A549 (cell line): ENCODE measurements around the gene MGST2. TPM values are rescaled to one million over a fixed set of nuclear protein-coding genes. Genes with fewer than 3 reads are reported as not detected.

Experiments used
- ATAC-seq, 2 experiments: fragments of 200-7000 bp in 1 of 2; fragments of >200 bp in 1 of 2; cut with Nextera tagmentation in 1 of 2; cut with Tn5 transposase in 1 of 2; 3 replicates each; pipeline versions ENCODE4 v1.8.0 to v1.9.1; 2018 to 2020; ENCODE audit warnings: mild to moderate bottlenecking in 1 of 2, moderate library complexity in 1 of 2
- CTCF ChIA-PET: fragments of 300-600 bp; sonication (Branson Sonifier 250); formaldehyde crosslinking; extraction: SDS; loops from one replicate; lab custom pipeline; 2021; ENCODE audit warnings: antibody characterized with exemption, inconsistent platforms; lab: Yijun Ruan, JAX
- POLR2A ChIA-PET: fragments of 350-600 bp; formaldehyde crosslinking; extraction: SDS; loops from one replicate; lab custom pipeline; 2021; ENCODE audit warnings: antibody characterized with exemption, inconsistent platforms; lab: Yijun Ruan, JAX
- DNase-seq, 2 experiments: peaks; one replicate each; pipeline versions ENCODE4 v3.0.0 to v3.0.0-alpha.2; 2011 to 2016; ENCODE audit warnings: low read depth in 1 of 2, low spot score in 1 of 2
- FAIRE-seq: peaks from 2 replicates; lab custom pipeline; 2011; peaks lifted over from hg19 to GRCh38; lab: Jason Lieb, UNC
- H3K27ac ChIP-seq, 2 experiments: fragments of >200 bp; sonication (Bioruptor Twin); formaldehyde crosslinking; 3 replicates each; pipeline ENCODE4 v1.5.1; 2016 to 2017
- H3K4me1 ChIP-seq: fragments of >200 bp; sonication (Bioruptor Twin); formaldehyde crosslinking; 3 replicates; pipeline ENCODE4 v1.6.1; 2016
- H3K4me2 ChIP-seq: fragments of >200 bp; sonication (Bioruptor Twin); formaldehyde crosslinking; 3 replicates; pipeline ENCODE4 v1.6.1; 2016
- H3K4me3 ChIP-seq: fragments of >200 bp; sonication (Bioruptor Twin); formaldehyde crosslinking; 3 replicates; pipeline ENCODE4 v1.5.1; 2016
- H3K9me3 ChIP-seq: fragments of >200 bp; sonication (Bioruptor Twin); formaldehyde crosslinking; 3 replicates; pipeline ENCODE4 v1.6.1; 2016
- CBX2 ChIP-seq: fragments of 200-600 bp; sonication (generic); IDR thresholded peaks from 2 replicates; pipeline ENCODE4 v1.6.1; 2016; ENCODE audit warnings: low read depth, mild to moderate bottlenecking, borderline replicate concordance
- CBX8 ChIP-seq: fragments of 200-600 bp; sonication (generic); IDR thresholded peaks from 2 replicates; pipeline ENCODE4 v1.6.1; 2016
- CHD2 ChIP-seq: fragments of 150-350 bp; IDR thresholded peaks from 2 replicates; pipeline ENCODE4 v1.6.1; 2014; ENCODE audit warnings: low read length; ENCODE audit not compliant: partially characterized antibody
- E2F6 ChIP-seq: IDR thresholded peaks from 2 replicates; pipeline ENCODE4 v1.6.1; 2012; ENCODE audit warnings: low read depth, borderline replicate concordance
- EHMT2 ChIP-seq: fragments of 200-600 bp; sonication (generic); IDR thresholded peaks from 2 replicates; pipeline ENCODE4 v1.6.1; 2016; ENCODE audit warnings: antibody characterized with exemption, low read depth, mild to moderate bottlenecking, moderate library complexity
- EP300 ChIP-seq, 2 experiments: fragments of >200 bp; sonication (Bioruptor Twin); formaldehyde crosslinking; IDR thresholded peaks; 2 replicates in 1 of 2; 3 replicates in 1 of 2; pipeline ENCODE4 v1.6.1; 2016 to 2017
- FOSL2 ChIP-seq, 2 experiments: fragments of 450-650 bp in 1 of 2; fragments of >200 bp in 1 of 2; sonication (Bioruptor Twin) in 1 of 2; formaldehyde crosslinking; IDR thresholded peaks; 2 replicates each; pipeline versions ENCODE4 v1.5.0 to v1.6.1; 2016 to 2020; ENCODE audit warnings: mild to moderate bottlenecking in 1 of 2, moderate library complexity in 1 of 2
- HDAC2 ChIP-seq: fragments of 200-600 bp; sonication (generic); IDR thresholded peaks from 2 replicates; pipeline ENCODE4 v1.6.1; 2016
- HOXA7 ChIP-seq: fragments of 250-450 bp; sonication (Bioruptor Pico); IDR thresholded peaks from 2 replicates; pipeline ENCODE4 v1.5.0; 2020; ENCODE audit warnings: mild to moderate bottlenecking, moderate library complexity
- HOXB5 ChIP-seq: fragments of 250-450 bp; sonication (Bioruptor Pico); IDR thresholded peaks from 2 replicates; pipeline ENCODE4 v1.5.0; 2020; ENCODE audit warnings: mild to moderate bottlenecking, moderate library complexity
- JUN ChIP-seq, 2 experiments: fragments of >200 bp; sonication (Bioruptor Twin); formaldehyde crosslinking; IDR thresholded peaks; 2 replicates in 1 of 2; 3 replicates in 1 of 2; pipeline ENCODE4 v1.6.1; 2016 to 2017
- JUNB ChIP-seq: fragments of >200 bp; sonication (Bioruptor Twin); formaldehyde crosslinking; IDR thresholded peaks from 2 replicates; pipeline ENCODE4 v1.6.1; 2016
- MAX ChIP-seq: IDR thresholded peaks from 2 replicates; pipeline ENCODE4 v1.6.1; 2012
- MYC ChIP-seq: IDR thresholded peaks from 2 replicates; pipeline ENCODE4 v1.6.1; 2012; ENCODE audit warnings: mild to moderate bottlenecking, inconsistent platforms, low read length, improper control_type of control experiment, borderline replicate concordance
- RCOR1 ChIP-seq: fragments of 150-350 bp; IDR thresholded peaks from 2 replicates; pipeline ENCODE4 v1.6.1; 2014; ENCODE audit warnings: antibody characterized with exemption, low read length, low read depth
- RFX5 ChIP-seq: fragments of 450-650 bp; IDR thresholded peaks from 2 replicates; pipeline ENCODE4 v1.7.1; 2014; ENCODE audit warnings: antibody characterized with exemption, mild to moderate bottlenecking, moderate library complexity
- SMC3 ChIP-seq: fragments of >200 bp; sonication (Bioruptor Twin); formaldehyde crosslinking; IDR thresholded peaks from 3 replicates; pipeline ENCODE4 v1.6.1; 2018; ENCODE audit warnings: inconsistent platforms
- SREBF2 ChIP-seq: fragments of 450-650 bp; IDR thresholded peaks from 2 replicates; pipeline ENCODE4 v1.6.1; 2014; ENCODE audit warnings: mild to moderate bottlenecking, moderate library complexity
- TFCP2L1 ChIP-seq: fragments of 250-450 bp; sonication (Bioruptor Pico); IDR thresholded peaks from 2 replicates; pipeline ENCODE4 v1.5.0; 2021; ENCODE audit warnings: mild to moderate bottlenecking
- ZC3H11A ChIP-seq: fragments of 450-650 bp; IDR thresholded peaks from 2 replicates; pipeline ENCODE4 v1.6.1; 2014; ENCODE audit warnings: antibody characterized with exemption, mild to moderate bottlenecking
- ZSCAN20 ChIP-seq: fragments of 250-450 bp; sonication (Bioruptor Pico); IDR thresholded peaks from 2 replicates; pipeline ENCODE4 v1.8.0; 2022; ENCODE audit warnings: mild to moderate bottlenecking, moderate library complexity
- whole genome bisulfite sequencing: methylation state at CpG from one replicate; pipeline ENCODE4 v1.1.6; 2017; ENCODE audit errors: missing lambda C conversion rate; 5-methylcytosine and 5-hydroxymethylcytosine counted together
- polyA plus RNA-seq, 4 experiments: library from polyadenylated mRNA; depleted of rRNA in 3 of 4; stranded (reverse); fragments of >200 nt; fragmentation: RNase III in 1 of 4; extraction: RNeasy Plus Mini Kit Qiagen cat#74134 plus additional on column Dnase treatment in 1 of 4; gene quantifications; 2 replicates in 3 of 4; 3 replicates in 1 of 4; pipeline ENCODE4 v1.2.3, GENCODE V29; 2011 to 2017
- TF ChIP-seq, protein P1 (sequence below): fragments of >200 bp; sonication (Bioruptor Twin); formaldehyde crosslinking; IDR thresholded peaks from 3 replicates; pipeline ENCODE4 v1.5.1; 2016
- TF ChIP-seq, protein P2 (sequence below): fragments of 200-600 bp; sonication (generic); IDR thresholded peaks from 2 replicates; pipeline ENCODE4 v1.6.1; 2016; ENCODE audit warnings: antibody characterized with exemption, mild to moderate bottlenecking, moderate library complexity
- TF ChIP-seq, protein P3 (sequence below): fragments of 250-450 bp; sonication (Bioruptor Pico); IDR thresholded peaks from 2 replicates; pipeline ENCODE4 v1.5.0; 2020; ENCODE audit warnings: low read depth, mild to moderate bottlenecking, moderate library complexity
- TF ChIP-seq, protein P4 (sequence below): fragments of 250-450 bp; sonication (Bioruptor Pico); IDR thresholded peaks from 2 replicates; pipeline ENCODE4 v1.5.0; 2021; ENCODE audit warnings: mild to moderate bottlenecking, moderate library complexity, borderline replicate concordance

The MGST2 gene
- polyA plus RNA-seq, 2 of the 4 experiments (the other 2 are of a cell fraction) = 44.0 to 62.1 TPM

DNA sequence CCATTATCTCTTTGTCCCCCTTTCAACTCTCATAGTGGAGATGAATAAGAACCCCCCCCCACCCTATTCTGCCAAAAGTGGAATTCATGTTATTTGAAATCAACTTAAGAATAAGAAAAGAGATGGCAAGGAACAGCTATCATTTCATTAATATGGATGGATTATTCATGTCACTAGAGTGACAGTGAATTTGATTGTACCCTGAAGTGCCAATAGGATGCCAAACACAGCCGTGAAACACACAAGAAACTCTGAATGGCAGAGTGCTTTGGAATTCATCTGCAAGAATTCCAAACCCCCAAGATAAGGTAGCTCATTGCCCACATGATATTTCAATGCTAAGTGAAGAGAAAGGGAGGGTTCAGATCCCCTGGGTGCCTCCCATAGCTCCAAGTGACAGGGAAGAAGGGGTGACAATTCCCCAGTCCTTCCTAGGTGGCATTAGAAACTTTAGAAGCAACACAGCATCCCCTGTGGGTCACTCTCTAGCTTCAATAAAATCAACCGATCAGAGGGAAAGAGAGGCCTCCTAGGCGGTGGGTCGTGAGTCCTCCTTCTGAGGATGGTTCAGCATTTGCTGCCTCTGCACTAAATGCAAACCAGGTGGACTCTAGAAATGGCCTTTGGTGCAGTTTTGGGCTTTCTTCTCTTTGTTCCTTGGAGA, 84.3 kb downstream of the MGST2 start:
- FAIRE-seq (no peak), ATAC-seq (no peak), DNase-seq (no peak)
- WGBS = 85% methylated on average over 4 of the region's 4 CpGs
- Histone ChIP-seq H3K9me3 (no peaks in the 10 kb centered on the region), H3K27ac (no peak overlapping the region), H3K4me1 (peaks cover 11% of the 10 kb centered on the region; the same call in 2 of the 3 replicates), H3K4me2 (no peak overlapping the region), H3K4me3 (no peak overlapping the region)
- TF ChIP-seq, protein P1, sequence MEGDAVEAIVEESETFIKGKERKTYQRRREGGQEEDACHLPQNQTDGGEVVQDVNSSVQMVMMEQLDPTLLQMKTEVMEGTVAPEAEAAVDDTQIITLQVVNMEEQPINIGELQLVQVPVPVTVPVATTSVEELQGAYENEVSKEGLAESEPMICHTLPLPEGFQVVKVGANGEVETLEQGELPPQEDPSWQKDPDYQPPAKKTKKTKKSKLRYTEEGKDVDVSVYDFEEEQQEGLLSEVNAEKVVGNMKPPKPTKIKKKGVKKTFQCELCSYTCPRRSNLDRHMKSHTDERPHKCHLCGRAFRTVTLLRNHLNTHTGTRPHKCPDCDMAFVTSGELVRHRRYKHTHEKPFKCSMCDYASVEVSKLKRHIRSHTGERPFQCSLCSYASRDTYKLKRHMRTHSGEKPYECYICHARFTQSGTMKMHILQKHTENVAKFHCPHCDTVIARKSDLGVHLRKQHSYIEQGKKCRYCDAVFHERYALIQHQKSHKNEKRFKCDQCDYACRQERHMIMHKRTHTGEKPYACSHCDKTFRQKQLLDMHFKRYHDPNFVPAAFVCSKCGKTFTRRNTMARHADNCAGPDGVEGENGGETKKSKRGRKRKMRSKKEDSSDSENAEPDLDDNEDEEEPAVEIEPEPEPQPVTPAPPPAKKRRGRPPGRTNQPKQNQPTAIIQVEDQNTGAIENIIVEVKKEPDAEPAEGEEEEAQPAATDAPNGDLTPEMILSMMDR = no peak
- TF ChIP-seq SMC3 (no peak), CBX8 (no peak), RCOR1 (no peak), EHMT2 (no peak), TFCP2L1 (CRISPR knock-in tag) (no peak), HOXB5 (CRISPR knock-in tag) (no peak), SREBF2 (no peak), JUN (IDR thresholded peaks at IDR 0.05) (no peak)
- TF ChIP-seq, protein P2, sequence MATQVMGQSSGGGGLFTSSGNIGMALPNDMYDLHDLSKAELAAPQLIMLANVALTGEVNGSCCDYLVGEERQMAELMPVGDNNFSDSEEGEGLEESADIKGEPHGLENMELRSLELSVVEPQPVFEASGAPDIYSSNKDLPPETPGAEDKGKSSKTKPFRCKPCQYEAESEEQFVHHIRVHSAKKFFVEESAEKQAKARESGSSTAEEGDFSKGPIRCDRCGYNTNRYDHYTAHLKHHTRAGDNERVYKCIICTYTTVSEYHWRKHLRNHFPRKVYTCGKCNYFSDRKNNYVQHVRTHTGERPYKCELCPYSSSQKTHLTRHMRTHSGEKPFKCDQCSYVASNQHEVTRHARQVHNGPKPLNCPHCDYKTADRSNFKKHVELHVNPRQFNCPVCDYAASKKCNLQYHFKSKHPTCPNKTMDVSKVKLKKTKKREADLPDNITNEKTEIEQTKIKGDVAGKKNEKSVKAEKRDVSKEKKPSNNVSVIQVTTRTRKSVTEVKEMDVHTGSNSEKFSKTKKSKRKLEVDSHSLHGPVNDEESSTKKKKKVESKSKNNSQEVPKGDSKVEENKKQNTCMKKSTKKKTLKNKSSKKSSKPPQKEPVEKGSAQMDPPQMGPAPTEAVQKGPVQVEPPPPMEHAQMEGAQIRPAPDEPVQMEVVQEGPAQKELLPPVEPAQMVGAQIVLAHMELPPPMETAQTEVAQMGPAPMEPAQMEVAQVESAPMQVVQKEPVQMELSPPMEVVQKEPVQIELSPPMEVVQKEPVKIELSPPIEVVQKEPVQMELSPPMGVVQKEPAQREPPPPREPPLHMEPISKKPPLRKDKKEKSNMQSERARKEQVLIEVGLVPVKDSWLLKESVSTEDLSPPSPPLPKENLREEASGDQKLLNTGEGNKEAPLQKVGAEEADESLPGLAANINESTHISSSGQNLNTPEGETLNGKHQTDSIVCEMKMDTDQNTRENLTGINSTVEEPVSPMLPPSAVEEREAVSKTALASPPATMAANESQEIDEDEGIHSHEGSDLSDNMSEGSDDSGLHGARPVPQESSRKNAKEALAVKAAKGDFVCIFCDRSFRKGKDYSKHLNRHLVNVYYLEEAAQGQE = no peak
- TF ChIP-seq, protein P3, sequence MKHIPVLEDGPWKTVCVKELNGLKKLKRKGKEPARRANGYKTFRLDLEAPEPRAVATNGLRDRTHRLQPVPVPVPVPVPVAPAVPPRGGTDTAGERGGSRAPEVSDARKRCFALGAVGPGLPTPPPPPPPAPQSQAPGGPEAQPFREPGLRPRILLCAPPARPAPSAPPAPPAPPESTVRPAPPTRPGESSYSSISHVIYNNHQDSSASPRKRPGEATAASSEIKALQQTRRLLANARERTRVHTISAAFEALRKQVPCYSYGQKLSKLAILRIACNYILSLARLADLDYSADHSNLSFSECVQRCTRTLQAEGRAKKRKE (CRISPR knock-in tag) = no peak
- ChIA-PET CTCF (interaction anchor here (1.1 kb wide), 1 partner anchor 11 kb away, joined by 3 read pairs; no protein-coding TSS in a partner anchor), POLR2A (no interaction called here)

DNA sequence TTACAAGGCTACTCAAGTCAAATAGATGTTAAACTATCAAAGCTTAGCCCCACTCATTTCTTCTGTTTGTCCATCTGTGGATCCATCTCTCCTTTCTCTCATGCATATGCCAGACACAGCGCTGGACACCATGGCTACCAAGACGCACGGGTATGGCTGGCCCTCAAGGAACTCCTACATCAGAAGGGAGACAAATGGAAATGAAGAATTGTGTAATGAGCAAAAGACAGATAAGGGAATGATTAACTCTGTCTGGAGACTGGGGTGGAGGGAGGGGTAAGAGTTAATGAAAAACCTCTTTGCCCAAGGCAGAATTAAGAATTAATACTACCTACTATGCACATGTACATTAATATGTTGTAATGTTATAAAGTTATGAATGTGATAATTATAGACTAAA, 88.1 kb downstream of the MGST2 start:
- WGBS = 83% methylated on average over 3 of the region's 3 CpGs
- H3K4me3 ChIP-seq = no peak overlapping the region
- no peak overlapping the region for H3K4me2 ChIP-seq
- no peaks in the 10 kb centered on the region for H3K9me3 ChIP-seq
- DNase-seq (no peak), ATAC-seq (no peak), FAIRE-seq (no peak)
- TF ChIP-seq TFCP2L1 (CRISPR knock-in tag) (no peak), SREBF2 (no peak), ZC3H11A (no peak), FOSL2 (IDR thresholded peaks at IDR 0.05) (no peak), FOSL2 (CRISPR knock-in tag; IDR thresholded peaks at IDR 0.05) (no peak), HOXA7 (CRISPR knock-in tag) (no peak), RFX5 (no peak), CBX2 (no peak), HDAC2 (no peak), MYC (no peak), SMC3 (no peak), JUNB (no peak), MAX (no peak), CHD2 (no peak), JUN (IDR thresholded peaks at IDR 0.05) (no peak), EP300 (IDR thresholded peaks at IDR 0.05) (no peak), ZSCAN20 (CRISPR knock-in tag) (no peak), E2F6 (no peak)
- TF ChIP-seq, protein P4, sequence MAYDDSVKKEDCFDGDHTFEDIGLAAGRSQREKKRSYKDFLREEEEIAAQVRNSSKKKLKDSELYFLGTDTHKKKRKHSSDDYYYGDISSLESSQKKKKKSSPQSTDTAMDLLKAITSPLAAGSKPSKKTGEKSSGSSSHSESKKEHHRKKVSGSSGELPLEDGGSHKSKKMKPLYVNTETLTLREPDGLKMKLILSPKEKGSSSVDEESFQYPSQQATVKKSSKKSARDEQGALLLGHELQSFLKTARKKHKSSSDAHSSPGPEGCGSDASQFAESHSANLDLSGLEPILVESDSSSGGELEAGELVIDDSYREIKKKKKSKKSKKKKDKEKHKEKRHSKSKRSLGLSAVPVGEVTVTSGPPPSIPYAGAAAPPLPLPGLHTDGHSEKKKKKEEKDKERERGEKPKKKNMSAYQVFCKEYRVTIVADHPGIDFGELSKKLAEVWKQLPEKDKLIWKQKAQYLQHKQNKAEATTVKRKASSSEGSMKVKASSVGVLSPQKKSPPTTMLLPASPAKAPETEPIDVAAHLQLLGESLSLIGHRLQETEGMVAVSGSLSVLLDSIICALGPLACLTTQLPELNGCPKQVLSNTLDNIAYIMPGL (CRISPR knock-in tag) = no peak
- no peak overlapping the region for H3K27ac ChIP-seq
- ChIA-PET CTCF (no interaction called here), POLR2A (no interaction called here)
- peaks cover 11% of the 10 kb centered on the region; the same call in 2 of the 3 replicates for H3K4me1 ChIP-seq
